Suprapubic skin (tissue), 3 donors: Measurements from ENCODE around the gene PPP1R9B.

Experiments used
- POLR2A ChIP-seq, 2 donors: fragments of 450-650 bp; IDR thresholded peaks; one replicate each; pipeline ENCODE4 v1.6.1; 2017; ENCODE audit warnings: antibody characterized with exemption in 2 of 2, mild to moderate bottlenecking in 2 of 2, moderate library complexity in 2 of 2
- TF ChIP-seq, protein P1 (sequence below), 2 donors: fragments of 200-600 bp in 1 of 2; fragments of 450-650 bp in 1 of 2; sonication (generic) in 1 of 2; IDR thresholded peaks; one replicate each; pipeline ENCODE4 v1.5.1; 2016 to 2019; ENCODE audit warnings: antibody characterized with exemption in 2 of 2, mild to moderate bottlenecking in 1 of 2, moderate library complexity in 1 of 2

DNA sequence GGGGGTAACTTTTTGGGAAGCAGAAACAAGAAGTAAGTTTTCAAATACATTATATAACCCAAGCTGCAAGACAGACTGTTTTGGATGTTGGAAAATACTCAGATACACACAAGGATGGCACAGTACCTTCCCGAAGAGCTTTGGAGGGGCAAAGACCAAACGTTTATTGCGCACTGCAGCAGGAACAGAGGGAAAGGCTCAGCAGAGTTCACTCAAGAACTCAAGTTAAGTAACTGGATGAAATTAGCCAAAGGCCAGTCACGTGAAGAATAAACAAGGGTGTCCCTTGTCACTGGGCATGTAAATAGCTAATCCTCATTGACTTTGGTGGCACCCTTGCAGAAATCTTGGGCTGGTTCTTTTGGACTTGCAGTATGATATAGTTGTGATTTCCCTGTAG lies 52.6 kb downstream of the PPP1R9B start:
- TF ChIP-seq, protein P1, sequence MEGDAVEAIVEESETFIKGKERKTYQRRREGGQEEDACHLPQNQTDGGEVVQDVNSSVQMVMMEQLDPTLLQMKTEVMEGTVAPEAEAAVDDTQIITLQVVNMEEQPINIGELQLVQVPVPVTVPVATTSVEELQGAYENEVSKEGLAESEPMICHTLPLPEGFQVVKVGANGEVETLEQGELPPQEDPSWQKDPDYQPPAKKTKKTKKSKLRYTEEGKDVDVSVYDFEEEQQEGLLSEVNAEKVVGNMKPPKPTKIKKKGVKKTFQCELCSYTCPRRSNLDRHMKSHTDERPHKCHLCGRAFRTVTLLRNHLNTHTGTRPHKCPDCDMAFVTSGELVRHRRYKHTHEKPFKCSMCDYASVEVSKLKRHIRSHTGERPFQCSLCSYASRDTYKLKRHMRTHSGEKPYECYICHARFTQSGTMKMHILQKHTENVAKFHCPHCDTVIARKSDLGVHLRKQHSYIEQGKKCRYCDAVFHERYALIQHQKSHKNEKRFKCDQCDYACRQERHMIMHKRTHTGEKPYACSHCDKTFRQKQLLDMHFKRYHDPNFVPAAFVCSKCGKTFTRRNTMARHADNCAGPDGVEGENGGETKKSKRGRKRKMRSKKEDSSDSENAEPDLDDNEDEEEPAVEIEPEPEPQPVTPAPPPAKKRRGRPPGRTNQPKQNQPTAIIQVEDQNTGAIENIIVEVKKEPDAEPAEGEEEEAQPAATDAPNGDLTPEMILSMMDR (IDR thresholded peaks at IDR 0.05), result no peak
- TF ChIP-seq POLR2A (IDR thresholded peaks at IDR 0.05), result no peak
